ENCODE data around the gene NDRG2.

- TF ChIP-seq CTCF (IDR thresholded peaks at IDR 0.05) (no peak), POLR2A (IDR thresholded peaks at IDR 0.05) (no peak)
These were observed 18.6 kb upstream of the NDRG2 start for GRCh38 chr14:21043387-21043973.

Measured in breast epithelium (tissue), 3 donors.